ENCODE data around the gene METTL16.

- no peak for TF ChIP-seq CTCF (conservative IDR thresholded peaks at IDR 0.05; ENCODE audit: low read length)
- TF ChIP-seq EZH2phosphoT487 (IDR thresholded peaks at IDR 0.05; ENCODE audit: borderline replicate concordance, low read depth, low read length): no peak
Observed at GRCh38 chr17:2453325-2453724, 58.4 kb downstream of the METTL16 start.
